GM12878 (cell line): ENCODE results near the gene ARPC1B. TPM values are rescaled to one million over a fixed set of nuclear protein-coding genes. Genes with fewer than 3 reads are reported as not detected.
A peak's percentile ranks its signal among the peaks of the same experiment; 100 is the strongest.

Experiments
- BHLHE40 ChIP-seq, 2 experiments: fragments of 450-650 bp in 1 of 2; IDR thresholded peaks; 2 replicates each; pipeline ENCODE4 v1.6.1; 2011 to 2017; ENCODE audit warnings: low read depth in 2 of 2, borderline replicate concordance in 1 of 2, improper control_type of control experiment in 1 of 2, low read length in 1 of 2, mild to moderate bottlenecking in 1 of 2
- CBX3 ChIP-seq: fragments of 200-600 bp; sonication (generic); IDR thresholded peaks from 2 replicates; pipeline ENCODE4 v1.6.1; 2016; ENCODE audit warnings: low read depth, borderline replicate concordance
- CEBPB ChIP-seq, 2 experiments: fragments of 150-350 bp in 1 of 2; IDR thresholded peaks; 2 replicates each; pipeline ENCODE4 v1.6.1; 2012 to 2014; ENCODE audit warnings: low read depth in 2 of 2, low read length in 2 of 2, borderline replicate concordance in 1 of 2, inconsistent platforms in 1 of 2
- CREM ChIP-seq: IDR thresholded peaks from 2 replicates; pipeline ENCODE4 v1.6.1; 2014; ENCODE audit warnings: antibody characterized with exemption, low read depth
- EZH2 ChIP-seq: IDR thresholded peaks from 2 replicates; pipeline ENCODE4 v1.6.1; 2012; ENCODE audit warnings: low read depth, mild to moderate bottlenecking, control low read depth, inconsistent platforms, low read length, borderline replicate concordance; ENCODE audit not compliant: control insufficient read depth
- FOXK2 ChIP-seq: fragments of 450-650 bp; IDR thresholded peaks from 2 replicates; pipeline ENCODE4 v1.6.1; 2017; ENCODE audit warnings: mild to moderate bottlenecking, moderate library complexity
- FOXM1 ChIP-seq: IDR thresholded peaks from 2 replicates; pipeline ENCODE4 v1.6.1; 2012; ENCODE audit warnings: low read depth, mild to moderate bottlenecking, inconsistent platforms, low read length, moderate library complexity
- HCFC1 ChIP-seq: fragments of 150-350 bp; IDR thresholded peaks from 2 replicates; pipeline ENCODE4 v1.6.1; 2014; ENCODE audit warnings: low read length
- MEF2B ChIP-seq: fragments of 450-650 bp; IDR thresholded peaks from 2 replicates; pipeline ENCODE4 v1.6.1; 2018; ENCODE audit warnings: mild to moderate bottlenecking, moderate library complexity; ENCODE audit not compliant: partially characterized antibody, poor library complexity, severe bottlenecking
- MTA3 ChIP-seq: IDR thresholded peaks from 2 replicates; pipeline ENCODE4 v1.6.1; 2012; ENCODE audit warnings: low read length, inconsistent platforms, borderline replicate concordance
- NFYB ChIP-seq: IDR thresholded peaks from 2 replicates; pipeline ENCODE4 v1.6.1; 2011; ENCODE audit warnings: low read depth, mild to moderate bottlenecking, low read length, improper control_type of control experiment, moderate library complexity; ENCODE audit not compliant: insufficient read depth
- PAX5 ChIP-seq: IDR thresholded peaks from 2 replicates; pipeline ENCODE4 v1.6.1; 2011; ENCODE audit warnings: low read depth, low read length, borderline replicate concordance
- PML ChIP-seq: IDR thresholded peaks from 2 replicates; pipeline ENCODE4 v1.6.1; 2012; ENCODE audit warnings: low read length, inconsistent platforms
- RELA ChIP-seq: fragments of 450-650 bp; IDR thresholded peaks from 2 replicates; pipeline ENCODE4 v1.8.0; 2014; ENCODE audit warnings: borderline replicate concordance; ENCODE audit not compliant: partially characterized antibody
- SIN3A ChIP-seq: IDR thresholded peaks from 2 replicates; pipeline ENCODE4 v1.6.1; 2012; ENCODE audit warnings: low read depth, low read length, improper control_type of control experiment
- SMC3 ChIP-seq: IDR thresholded peaks from 2 replicates; pipeline ENCODE4 v1.6.1; 2011; ENCODE audit warnings: low read length, improper control_type of control experiment, borderline replicate concordance
- SP1 ChIP-seq: IDR thresholded peaks from one replicate; pipeline ENCODE4 v1.6.1; 2011; ENCODE audit warnings: low read depth, low read length
- SREBF1 ChIP-seq: IDR thresholded peaks from 2 replicates; pipeline ENCODE4 v1.6.1; 2012; ENCODE audit warnings: mild to moderate bottlenecking, low read length
- TCF7 ChIP-seq: IDR thresholded peaks from 2 replicates; pipeline ENCODE4 v1.6.1; 2014; ENCODE audit warnings: antibody characterized with exemption, borderline replicate concordance
- ZNF24 ChIP-seq: fragments of 450-650 bp; IDR thresholded peaks from 2 replicates; pipeline ENCODE4 v1.6.1; 2017; ENCODE audit warnings: antibody characterized with exemption, mild to moderate bottlenecking
- polyA plus RNA-seq, 11 experiments: library from polyadenylated mRNA; depleted of rRNA in 4 of 11; unstranded in 6 of 11; stranded (reverse) in 5 of 11; fragments of >200 nt; fragmentation: Nextera tagmentation in 4 of 11; fragmentation: Illumina TruSeq in 1 of 11; extraction: Ambion mirVana in 4 of 11; extraction: Trizol in 1 of 11; gene quantifications; 1 replicate in 1 of 11; 2 replicates in 10 of 11; pipeline versions ENCODE4 v1.2.1 to v1.2.3, GENCODE V29; 2011 to 2016; ENCODE audit warnings: inconsistent platforms in 2 of 11, missing spikeins in 2 of 11, low read depth in 1 of 11
- total RNA-seq, 4 experiments: library from RNA; depleted of rRNA in 3 of 4; stranded (reverse); fragments of >200 nt in 3 of 4; fragmentation: Illumina TruSeq in 1 of 4; extraction: Trizol in 1 of 4; gene quantifications; 2 replicates each; pipeline versions ENCODE4 v1.2.1 to v1.2.3, GENCODE V29; 2013 to 2021
- TF ChIP-seq, protein P1 (sequence below): IDR thresholded peaks from 2 replicates; pipeline ENCODE4 v1.6.1; 2011; ENCODE audit warnings: low read depth, low read length, improper control_type of control experiment, borderline replicate concordance
- TF ChIP-seq, protein P2 (sequence below), 3 experiments: IDR thresholded peaks in 2 of 3; conservative IDR thresholded peaks in 1 of 3; 2 replicates each; pipeline ENCODE4 v1.5.1; 2011; ENCODE audit warnings: low read depth in 3 of 3, low read length in 3 of 3, mild to moderate bottlenecking in 3 of 3, control low read depth in 2 of 3, moderate library complexity in 2 of 3, inconsistent platforms in 1 of 3, mixed read lengths in 1 of 3; ENCODE audit not compliant: control insufficient read depth in 2 of 3, insufficient read depth in 1 of 3; ENCODE audit errors: extremely low read depth in 1 of 3
- TF ChIP-seq, protein P3 (sequence below): fragments of 450-650 bp; conservative IDR thresholded peaks from 2 replicates; pipeline ENCODE4 v1.6.1; 2017; ENCODE audit warnings: mild to moderate bottlenecking, moderate library complexity
- TF ChIP-seq, protein P4 (sequence below): fragments of 450-650 bp; IDR thresholded peaks from 2 replicates; pipeline ENCODE4 v1.6.1; 2017; ENCODE audit warnings: mild to moderate bottlenecking

The ARPC1B gene
- total and polyA plus RNA-seq, 10 of the 15 experiments (the other 5 are each of a cell fraction or from before 2014, with no cell fraction given): 14.1 to 762 (median 387) TPM

DNA sequence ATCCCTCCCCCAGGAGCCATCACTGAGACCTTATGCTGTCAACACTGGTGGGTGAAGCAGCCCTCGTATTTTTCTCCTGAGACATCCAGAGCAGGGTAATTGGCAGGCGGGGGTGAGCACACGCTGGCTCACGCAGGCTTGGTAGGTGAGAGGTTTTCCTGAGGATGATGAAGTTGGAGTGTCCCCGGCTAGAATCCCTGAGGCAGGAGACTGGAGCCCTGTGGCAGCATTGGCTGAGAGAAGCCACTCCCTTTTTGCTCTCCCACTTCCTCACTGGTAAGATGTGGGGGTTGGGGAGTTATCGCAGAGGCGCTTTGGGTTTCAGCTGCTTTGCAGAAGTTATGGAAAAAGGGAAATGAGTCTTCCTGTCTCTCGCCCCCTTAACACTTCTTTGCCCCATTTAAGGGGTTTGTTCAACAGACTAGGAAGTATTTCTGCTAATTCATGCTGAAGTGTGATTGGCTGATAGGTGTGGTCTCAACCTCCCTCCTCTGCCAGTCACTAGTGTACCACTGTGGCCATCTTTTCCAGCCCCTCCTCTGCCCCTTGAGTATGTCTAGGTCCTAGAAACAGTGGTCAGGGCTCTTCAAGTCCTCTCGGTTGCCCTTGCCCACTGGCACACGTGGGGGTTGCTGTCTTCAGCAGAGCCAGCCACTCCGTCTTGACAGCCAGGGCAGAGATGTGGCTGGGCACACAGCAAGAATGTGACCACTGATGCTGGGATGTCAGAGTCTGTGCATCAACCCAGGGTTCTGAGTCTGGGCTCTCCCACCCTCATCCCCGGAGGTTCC is 5.7 kb downstream of the ARPC1B start (continued):
- TF ChIP-seq EZH2 (no peak), BHLHE40 (IDR thresholded peaks at IDR 0.05; ENCODE audit: borderline replicate concordance in 1 of 2, low read depth in 2 of 2, low read length in 1 of 2) (peak in 1 of 2 experiments; percentile 51; a peak in 3 of 4 replicates), NFYB (peak; percentile 80), ZNF24 (no peak; the same call in 1 of the 2 replicates), CEBPB (IDR thresholded peaks at IDR 0.05; ENCODE audit: borderline replicate concordance in 1 of 2, low read depth in 2 of 2, low read length in 2 of 2) (no peak), SREBF1 (no peak), CBX3 (no peak), TCF7 (no peak), RELA (peak; percentile 52), SMC3 (no peak), SIN3A (peak; percentile 78; the same call in 1 of the 2 replicates), PML (no peak), MEF2B (no peak), PAX5 (no peak), HCFC1 (no peak), MTA3 (no peak), CREM (no peak; the same call in 1 of the 2 replicates), SP1 (peak; percentile 56), FOXM1 (no peak), FOXK2 (no peak)
- TF ChIP-seq, protein P1, sequence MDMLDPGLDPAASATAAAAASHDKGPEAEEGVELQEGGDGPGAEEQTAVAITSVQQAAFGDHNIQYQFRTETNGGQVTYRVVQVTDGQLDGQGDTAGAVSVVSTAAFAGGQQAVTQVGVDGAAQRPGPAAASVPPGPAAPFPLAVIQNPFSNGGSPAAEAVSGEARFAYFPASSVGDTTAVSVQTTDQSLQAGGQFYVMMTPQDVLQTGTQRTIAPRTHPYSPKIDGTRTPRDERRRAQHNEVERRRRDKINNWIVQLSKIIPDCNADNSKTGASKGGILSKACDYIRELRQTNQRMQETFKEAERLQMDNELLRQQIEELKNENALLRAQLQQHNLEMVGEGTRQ: no peak
- TF ChIP-seq, protein P2, sequence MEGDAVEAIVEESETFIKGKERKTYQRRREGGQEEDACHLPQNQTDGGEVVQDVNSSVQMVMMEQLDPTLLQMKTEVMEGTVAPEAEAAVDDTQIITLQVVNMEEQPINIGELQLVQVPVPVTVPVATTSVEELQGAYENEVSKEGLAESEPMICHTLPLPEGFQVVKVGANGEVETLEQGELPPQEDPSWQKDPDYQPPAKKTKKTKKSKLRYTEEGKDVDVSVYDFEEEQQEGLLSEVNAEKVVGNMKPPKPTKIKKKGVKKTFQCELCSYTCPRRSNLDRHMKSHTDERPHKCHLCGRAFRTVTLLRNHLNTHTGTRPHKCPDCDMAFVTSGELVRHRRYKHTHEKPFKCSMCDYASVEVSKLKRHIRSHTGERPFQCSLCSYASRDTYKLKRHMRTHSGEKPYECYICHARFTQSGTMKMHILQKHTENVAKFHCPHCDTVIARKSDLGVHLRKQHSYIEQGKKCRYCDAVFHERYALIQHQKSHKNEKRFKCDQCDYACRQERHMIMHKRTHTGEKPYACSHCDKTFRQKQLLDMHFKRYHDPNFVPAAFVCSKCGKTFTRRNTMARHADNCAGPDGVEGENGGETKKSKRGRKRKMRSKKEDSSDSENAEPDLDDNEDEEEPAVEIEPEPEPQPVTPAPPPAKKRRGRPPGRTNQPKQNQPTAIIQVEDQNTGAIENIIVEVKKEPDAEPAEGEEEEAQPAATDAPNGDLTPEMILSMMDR (IDR thresholded peaks at IDR 0.05 in 2 of 3, conservative IDR thresholded peaks at IDR 0.05 in 1 of 3; ENCODE audit: control insufficient read depth in 2 of 3, extremely low read depth in 1 of 3, insufficient read depth in 1 of 3, low read depth in 3 of 3, low read length in 3 of 3): no peak
- TF ChIP-seq, protein P3, sequence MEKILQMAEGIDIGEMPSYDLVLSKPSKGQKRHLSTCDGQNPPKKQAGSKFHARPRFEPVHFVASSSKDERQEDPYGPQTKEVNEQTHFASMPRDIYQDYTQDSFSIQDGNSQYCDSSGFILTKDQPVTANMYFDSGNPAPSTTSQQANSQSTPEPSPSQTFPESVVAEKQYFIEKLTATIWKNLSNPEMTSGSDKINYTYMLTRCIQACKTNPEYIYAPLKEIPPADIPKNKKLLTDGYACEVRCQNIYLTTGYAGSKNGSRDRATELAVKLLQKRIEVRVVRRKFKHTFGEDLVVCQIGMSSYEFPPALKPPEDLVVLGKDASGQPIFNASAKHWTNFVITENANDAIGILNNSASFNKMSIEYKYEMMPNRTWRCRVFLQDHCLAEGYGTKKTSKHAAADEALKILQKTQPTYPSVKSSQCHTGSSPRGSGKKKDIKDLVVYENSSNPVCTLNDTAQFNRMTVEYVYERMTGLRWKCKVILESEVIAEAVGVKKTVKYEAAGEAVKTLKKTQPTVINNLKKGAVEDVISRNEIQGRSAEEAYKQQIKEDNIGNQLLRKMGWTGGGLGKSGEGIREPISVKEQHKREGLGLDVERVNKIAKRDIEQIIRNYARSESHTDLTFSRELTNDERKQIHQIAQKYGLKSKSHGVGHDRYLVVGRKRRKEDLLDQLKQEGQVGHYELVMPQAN: peak; percentile 48; the same call in 1 of the 2 replicates
- TF ChIP-seq, protein P4, sequence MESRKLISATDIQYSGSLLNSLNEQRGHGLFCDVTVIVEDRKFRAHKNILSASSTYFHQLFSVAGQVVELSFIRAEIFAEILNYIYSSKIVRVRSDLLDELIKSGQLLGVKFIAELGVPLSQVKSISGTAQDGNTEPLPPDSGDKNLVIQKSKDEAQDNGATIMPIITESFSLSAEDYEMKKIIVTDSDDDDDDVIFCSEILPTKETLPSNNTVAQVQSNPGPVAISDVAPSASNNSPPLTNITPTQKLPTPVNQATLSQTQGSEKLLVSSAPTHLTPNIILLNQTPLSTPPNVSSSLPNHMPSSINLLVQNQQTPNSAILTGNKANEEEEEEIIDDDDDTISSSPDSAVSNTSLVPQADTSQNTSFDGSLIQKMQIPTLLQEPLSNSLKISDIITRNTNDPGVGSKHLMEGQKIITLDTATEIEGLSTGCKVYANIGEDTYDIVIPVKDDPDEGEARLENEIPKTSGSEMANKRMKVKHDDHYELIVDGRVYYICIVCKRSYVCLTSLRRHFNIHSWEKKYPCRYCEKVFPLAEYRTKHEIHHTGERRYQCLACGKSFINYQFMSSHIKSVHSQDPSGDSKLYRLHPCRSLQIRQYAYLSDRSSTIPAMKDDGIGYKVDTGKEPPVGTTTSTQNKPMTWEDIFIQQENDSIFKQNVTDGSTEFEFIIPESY: no peak
